Endothelial cell (in vitro differentiated cells): ENCODE results near the gene PNKP. TPM values are rescaled to one million over a fixed set of nuclear protein-coding genes. Genes with fewer than 3 reads are reported as not detected.

Experiments used
- DNase-seq: peaks from one replicate; pipeline ENCODE4 v3.0.0; 2021; ENCODE audit warnings: low spot score
- H3K27ac Mint-ChIP-seq: one replicate; pipeline ENCODE4 v1.8.0; 2021; ENCODE audit warnings: mixed read lengths, inconsistent platforms; ENCODE audit not compliant: unreplicated experiment
- H3K27me3 Mint-ChIP-seq: one replicate; pipeline ENCODE4 v1.8.0; 2021; ENCODE audit warnings: mild to moderate bottlenecking, moderate library complexity, mixed read lengths, inconsistent platforms; ENCODE audit not compliant: unreplicated experiment
- H3K36me3 Mint-ChIP-seq: one replicate; pipeline ENCODE4 v1.8.0; 2021; ENCODE audit warnings: mild to moderate bottlenecking, low read depth, mixed read lengths, inconsistent platforms; ENCODE audit not compliant: unreplicated experiment
- H3K4me1 Mint-ChIP-seq: one replicate; pipeline ENCODE4 v1.8.0; 2021; ENCODE audit warnings: mild to moderate bottlenecking, mixed read lengths, inconsistent platforms; ENCODE audit not compliant: unreplicated experiment
- H3K4me3 Mint-ChIP-seq: one replicate; pipeline ENCODE4 v1.8.0; 2021; ENCODE audit warnings: mild to moderate bottlenecking, mixed read lengths, inconsistent platforms; ENCODE audit not compliant: unreplicated experiment
- H3K9me3 Mint-ChIP-seq: one replicate; pipeline ENCODE4 v1.8.0; 2021; ENCODE audit warnings: mixed read lengths, inconsistent platforms; ENCODE audit not compliant: unreplicated experiment
- total RNA-seq: library from RNA; stranded (reverse); fragmentation: NEBNext Ultra II Directional; extraction: Animal tissue kit (Norgen Biotek cat#: 25700); gene quantifications from one replicate; pipeline ENCODE4 v1.2.1, GENCODE V29; 2021; ENCODE audit not compliant: unreplicated experiment
- TF ChIP-seq, protein P1 (sequence below): fragments of 200-600 bp; sonication (generic); IDR thresholded peaks from one replicate; pipeline ENCODE4 v1.5.0; 2021; ENCODE audit warnings: antibody characterized with exemption; ENCODE audit not compliant: unreplicated experiment

Gene PNKP
- total RNA-seq, 1 donor from 2014 or later: 96.0 TPM

DNA sequence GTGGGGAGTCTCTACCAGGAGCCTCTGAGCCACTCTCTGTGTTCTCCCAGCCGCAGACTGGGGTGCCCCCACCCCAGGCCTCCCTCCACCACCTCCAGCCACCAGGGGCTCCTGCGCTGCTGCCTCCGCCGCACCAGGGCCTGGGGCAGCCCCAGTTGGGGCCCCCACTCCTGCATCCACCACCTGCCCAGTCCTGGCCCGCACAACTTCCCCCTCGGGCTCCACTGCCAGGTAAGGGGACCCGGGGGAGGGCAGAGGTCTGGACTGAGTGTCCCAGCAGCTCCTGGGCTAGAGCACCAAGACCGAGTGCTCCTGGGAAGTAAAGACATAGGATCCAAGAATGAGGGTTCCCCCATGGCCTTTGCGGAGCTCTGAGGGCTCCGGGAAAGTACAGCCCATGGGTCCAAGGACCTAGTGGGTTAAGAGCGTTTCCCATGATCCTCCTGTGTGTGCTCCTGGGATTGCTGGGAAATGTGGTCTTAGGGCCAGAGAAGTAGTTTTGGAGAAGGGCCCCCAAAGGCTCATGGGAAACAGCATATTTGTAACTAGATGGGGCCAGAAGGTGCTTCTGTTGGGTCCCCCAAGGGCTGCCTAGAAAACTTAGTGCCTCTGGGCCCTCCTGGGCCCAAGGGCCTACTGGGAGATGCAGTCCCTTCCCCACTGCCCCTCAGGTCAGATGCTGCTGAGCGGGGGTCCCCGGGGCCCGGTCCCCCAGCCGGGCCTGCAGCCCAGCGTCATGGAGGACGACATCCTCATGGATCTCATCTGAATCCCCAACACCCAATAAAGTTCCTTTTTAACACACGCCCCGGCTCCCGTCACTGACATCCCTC lies 31.0 kb downstream of the PNKP start:
- H3K4me1 Mint-ChIP-seq: peaks cover 13% of the 10 kb centered on the region
- no peak overlapping the region for H3K27ac Mint-ChIP-seq
- TF ChIP-seq, protein P1, sequence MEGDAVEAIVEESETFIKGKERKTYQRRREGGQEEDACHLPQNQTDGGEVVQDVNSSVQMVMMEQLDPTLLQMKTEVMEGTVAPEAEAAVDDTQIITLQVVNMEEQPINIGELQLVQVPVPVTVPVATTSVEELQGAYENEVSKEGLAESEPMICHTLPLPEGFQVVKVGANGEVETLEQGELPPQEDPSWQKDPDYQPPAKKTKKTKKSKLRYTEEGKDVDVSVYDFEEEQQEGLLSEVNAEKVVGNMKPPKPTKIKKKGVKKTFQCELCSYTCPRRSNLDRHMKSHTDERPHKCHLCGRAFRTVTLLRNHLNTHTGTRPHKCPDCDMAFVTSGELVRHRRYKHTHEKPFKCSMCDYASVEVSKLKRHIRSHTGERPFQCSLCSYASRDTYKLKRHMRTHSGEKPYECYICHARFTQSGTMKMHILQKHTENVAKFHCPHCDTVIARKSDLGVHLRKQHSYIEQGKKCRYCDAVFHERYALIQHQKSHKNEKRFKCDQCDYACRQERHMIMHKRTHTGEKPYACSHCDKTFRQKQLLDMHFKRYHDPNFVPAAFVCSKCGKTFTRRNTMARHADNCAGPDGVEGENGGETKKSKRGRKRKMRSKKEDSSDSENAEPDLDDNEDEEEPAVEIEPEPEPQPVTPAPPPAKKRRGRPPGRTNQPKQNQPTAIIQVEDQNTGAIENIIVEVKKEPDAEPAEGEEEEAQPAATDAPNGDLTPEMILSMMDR: no peak
- H3K36me3 Mint-ChIP-seq: peaks cover 66% of the 10 kb centered on the region
- DNase-seq: no peak
- H3K27me3 Mint-ChIP-seq: peaks cover 21% of the 10 kb centered on the region
- H3K4me3 Mint-ChIP-seq: no peak overlapping the region
- H3K9me3 Mint-ChIP-seq: no peaks in the 10 kb centered on the region

GRCh38 chr19:49835562-49835961 lies 31.8 kb downstream of the PNKP start:
- Mint-ChIP-seq H3K4me3 (no peak overlapping the region), H3K9me3 (no peaks in the 10 kb centered on the region), H3K36me3 (peaks cover 65% of the 10 kb centered on the region), H3K27me3 (peaks cover 21% of the 10 kb centered on the region), H3K4me1 (peaks cover 14% of the 10 kb centered on the region), H3K27ac (no peak overlapping the region)
- TF ChIP-seq, protein P1: no peak
- DNase-seq: no peak

GRCh38 chr19:49833599-49833998 lies 33.8 kb downstream of the PNKP start:
- TF ChIP-seq, protein P1: no peak
- H3K4me3 Mint-ChIP-seq: no peak overlapping the region
- no peaks in the 10 kb centered on the region for H3K9me3 Mint-ChIP-seq
- H3K4me1 Mint-ChIP-seq: peaks cover 14% of the 10 kb centered on the region
- H3K36me3 Mint-ChIP-seq: peaks cover 51% of the 10 kb centered on the region
- H3K27ac Mint-ChIP-seq: no peak overlapping the region
- H3K27me3 Mint-ChIP-seq: peaks cover 22% of the 10 kb centered on the region
- no peak for DNase-seq

DNA sequence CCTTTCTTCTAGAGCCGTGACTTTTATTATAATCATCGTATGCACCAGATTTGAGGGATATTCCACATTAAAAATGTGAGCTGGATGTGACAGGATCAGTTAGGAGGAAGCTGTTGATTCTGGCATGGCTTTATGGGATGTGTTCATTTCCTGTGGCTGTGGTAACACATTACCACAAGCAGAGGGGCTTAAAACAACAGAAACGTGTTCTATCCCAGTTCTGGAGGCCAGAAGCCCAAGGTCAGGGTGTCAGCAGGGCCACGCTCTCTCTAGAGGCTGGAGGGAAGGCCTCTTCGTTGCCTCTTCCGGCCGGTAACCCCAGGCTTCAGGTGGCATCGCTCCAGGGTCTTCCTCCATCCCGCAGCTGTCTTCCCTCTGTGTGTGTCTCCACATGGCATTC lies 34.8 kb downstream of the PNKP start:
- Mint-ChIP-seq H3K27ac (peak overlapping the region; percentile 89), H3K36me3 (peaks cover 42% of the 10 kb centered on the region)

DNA sequence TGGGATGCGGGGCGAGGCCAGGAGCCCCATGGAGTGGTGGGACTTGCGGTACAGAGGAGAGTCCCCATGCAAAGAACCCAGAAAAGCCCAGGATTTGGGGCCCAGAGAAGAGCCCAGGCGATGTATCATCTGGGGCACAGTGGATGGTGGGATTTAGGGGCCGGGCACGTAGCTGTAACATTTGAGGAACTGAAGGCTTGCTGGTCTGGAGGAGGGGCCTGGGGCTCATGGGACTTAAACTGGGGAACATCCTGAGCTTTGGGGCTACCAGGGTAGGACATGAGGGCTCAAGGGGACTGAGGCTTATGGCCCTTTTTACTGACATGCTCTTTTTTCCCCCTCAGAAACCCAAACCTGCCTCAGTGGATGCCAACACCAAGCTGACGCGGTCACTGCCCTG lies 35.8 kb downstream of the PNKP start:
- no peak overlapping the region for H3K4me3 Mint-ChIP-seq

More for the DNA sequence above, 34.8 kb downstream of the PNKP start:
- DNase-seq: no peak
- Mint-ChIP-seq H3K27me3 (peaks cover 21% of the 10 kb centered on the region), H3K4me1 (peaks cover 14% of the 10 kb centered on the region), H3K4me3 (peak overlapping the region; percentile 89), H3K9me3 (no peaks in the 10 kb centered on the region)
- TF ChIP-seq, protein P1: no peak

More for the DNA sequence above, 35.8 kb downstream of the PNKP start:
- DNase-seq: no peak
- H3K27ac Mint-ChIP-seq: no peak overlapping the region
- TF ChIP-seq, protein P1: no peak
- H3K27me3 Mint-ChIP-seq: peaks cover 16% of the 10 kb centered on the region
- no peaks in the 10 kb centered on the region for H3K9me3 Mint-ChIP-seq
- H3K4me1 Mint-ChIP-seq: peaks cover 16% of the 10 kb centered on the region
- peaks cover 44% of the 10 kb centered on the region for H3K36me3 Mint-ChIP-seq
